Naive B cell (primary cell): ENCODE measurements around the gene FIGNL2. TPM values are rescaled to one million over a fixed set of nuclear protein-coding genes. Genes with fewer than 3 reads are reported as not detected.
A peak's percentile ranks its signal among the peaks of the same experiment; 100 is the strongest.

Experiments used
- ATAC-seq, 2 donors: fragments of 150-1000 bp; cut with Tn5 transposase; 2 replicates each; pipeline ENCODE4 v1.10.0; 2021; ENCODE audit warnings: low read depth in 2 of 2, mild to moderate bottlenecking in 2 of 2, moderate library complexity in 2 of 2
- DNase-seq: peaks from one replicate; pipeline ENCODE4 v3.0.0; 2022
- H3K27ac Mint-ChIP-seq, 6 donors: one replicate each; pipeline ENCODE4 v1.8.0; 2020 to 2022; ENCODE audit warnings: mild to moderate bottlenecking in 6 of 6, mixed read lengths in 6 of 6, moderate library complexity in 5 of 6, inconsistent platforms in 2 of 6
- H3K27me3 Mint-ChIP-seq, 3 donors: one replicate each; pipeline ENCODE4 v1.8.0; 2021 to 2022; ENCODE audit warnings: mixed read lengths in 3 of 3, mild to moderate bottlenecking in 1 of 3
- H3K36me3 Mint-ChIP-seq, 2 donors: one replicate each; pipeline ENCODE4 v1.8.0; 2020 to 2022; ENCODE audit warnings: mixed read lengths in 2 of 2, inconsistent platforms in 1 of 2, mild to moderate bottlenecking in 1 of 2
- H3K4me1 Mint-ChIP-seq, 3 donors: one replicate each; pipeline ENCODE4 v1.8.0; 2020 to 2022; ENCODE audit warnings: mixed read lengths in 3 of 3, inconsistent platforms in 1 of 3, mild to moderate bottlenecking in 1 of 3, moderate library complexity in 1 of 3
- H3K4me3 Mint-ChIP-seq, 8 donors: one replicate each; pipeline ENCODE4 v1.8.0; 2020 to 2022; ENCODE audit warnings: mild to moderate bottlenecking in 8 of 8, mixed read lengths in 8 of 8, moderate library complexity in 8 of 8, inconsistent platforms in 2 of 8
- H3K9me3 Mint-ChIP-seq, 7 donors: one replicate each; pipeline ENCODE4 v1.8.0; 2020 to 2022; ENCODE audit warnings: mixed read lengths in 7 of 7, mild to moderate bottlenecking in 5 of 7, inconsistent platforms in 2 of 7, moderate library complexity in 1 of 7
- polyA plus RNA-seq, 6 donors: library from polyadenylated mRNA; unstranded; fragments of 300-500 nt; fragmentation: Illumina TruSeq; gene quantifications; one replicate each; pipeline ENCODE4 v1.2.3, GENCODE V29; 2021; ENCODE audit warnings: low read depth in 6 of 6

Gene FIGNL2
- polyA plus RNA-seq, 6 donors from 2014 or later: 0.06 to 0.11 TPM; not detected in 4

- H3K27ac Mint-ChIP-seq: peak overlapping the region in 1 of 6 donors; percentile 12
- no peaks in the 10 kb centered on the region for H3K36me3 Mint-ChIP-seq
- H3K4me1 Mint-ChIP-seq: peaks cover 14 to 20% (median 18%) of the 10 kb centered on the region in 3 donors
- ATAC-seq (peak; percentile 29 to 36), DNase-seq (no peak)
- H3K9me3 Mint-ChIP-seq: peaks cover 0 to 2% (median 0%) of the 10 kb centered on the region in 7 donors
- peaks cover 52 to 73% (median 72%) of the 10 kb centered on the region in 3 donors for H3K27me3 Mint-ChIP-seq
- H3K4me3 Mint-ChIP-seq: peak overlapping the region in 7 of 8 donors; percentile 63 to 93 (median 78)
Observed at GRCh38 chr12:51847643-51848325, 734 bp downstream of the FIGNL2 start.

GRCh38 chr12:51846911-51847642 lies 1.4 kb downstream of the FIGNL2 start:
- peak; percentile 65 to 67 for ATAC-seq
- H3K36me3 Mint-ChIP-seq: no peaks in the 10 kb centered on the region
- no peaks in the 10 kb centered on the region for H3K9me3 Mint-ChIP-seq
- peaks cover 14 to 20% (median 18%) of the 10 kb centered on the region in 3 donors for H3K4me1 Mint-ChIP-seq
- H3K27me3 Mint-ChIP-seq: peaks cover 47 to 73% (median 72%) of the 10 kb centered on the region in 3 donors
- H3K4me3 Mint-ChIP-seq: peak overlapping the region; percentile 63 to 93 (median 86)
- peak overlapping the region in 1 of 6 donors; percentile 56 for H3K27ac Mint-ChIP-seq
- DNase-seq: peak; percentile 43

DNA sequence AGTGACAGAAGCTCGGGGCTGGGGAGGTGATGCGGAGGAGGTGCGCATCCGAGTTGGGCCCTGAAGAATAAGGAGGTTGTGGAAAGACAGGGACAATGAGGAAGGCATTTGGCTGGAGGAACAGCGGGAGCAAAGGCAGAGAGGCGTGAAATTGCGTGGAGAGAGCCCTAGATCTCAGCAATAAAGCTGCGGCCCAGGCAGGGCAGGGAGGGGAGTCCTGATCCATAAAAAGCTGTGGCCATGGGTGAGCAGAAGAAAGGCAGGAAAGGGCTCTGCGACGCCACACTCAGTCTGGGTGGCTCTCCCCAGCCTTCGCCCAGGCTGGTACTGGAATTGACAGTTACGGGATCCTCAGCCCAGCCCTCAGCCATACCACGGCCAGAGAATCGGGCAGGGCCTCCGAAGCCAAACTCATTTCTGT lies 2.2 kb downstream of the FIGNL2 start:
- Mint-ChIP-seq H3K4me1 (peaks cover 8 to 13% (median 11%) of the 10 kb centered on the region in 3 donors), H3K27me3 (peaks cover 47 to 72% (median 71%) of the 10 kb centered on the region in 3 donors), H3K36me3 (no peaks in the 10 kb centered on the region), H3K4me3 (peak overlapping the region in 7 of 8 donors; percentile 63 to 89 (median 74)), H3K9me3 (no peaks in the 10 kb centered on the region), H3K27ac (peak overlapping the region in 2 of 6 donors; percentile 44 to 47)
- ATAC-seq (no peak), DNase-seq (no peak)

DNA sequence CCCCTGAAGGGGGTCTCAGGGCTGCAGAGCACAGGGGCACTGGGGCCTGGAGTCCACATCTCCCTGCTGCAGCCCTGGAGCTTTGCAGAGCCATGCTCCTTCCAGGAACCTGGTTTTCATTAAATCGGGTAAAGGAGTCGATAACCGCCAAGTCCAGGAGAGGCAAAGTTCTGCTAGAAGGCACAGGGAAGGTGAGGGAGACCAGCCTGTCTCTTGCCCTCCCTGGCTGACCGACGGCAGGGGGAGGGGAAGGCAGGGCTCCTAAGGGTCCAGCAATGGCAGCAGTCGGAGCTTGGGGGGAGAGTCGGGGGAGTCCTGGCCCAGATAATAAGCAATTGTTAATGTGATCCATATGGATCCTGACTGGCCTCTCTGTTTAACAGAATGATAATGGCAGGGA lies 3.0 kb downstream of the FIGNL2 start:
- DNase-seq (no peak), ATAC-seq (no peak)
- Mint-ChIP-seq H3K4me1 (peaks cover 6 to 10% (median 8%) of the 10 kb centered on the region in 3 donors), H3K27ac (no peak overlapping the region), H3K27me3 (peaks cover 47 to 68% (median 63%) of the 10 kb centered on the region in 3 donors), H3K36me3 (no peaks in the 10 kb centered on the region), H3K9me3 (no peaks in the 10 kb centered on the region), H3K4me3 (peak overlapping the region in 4 of 8 donors; percentile 20 to 74 (median 46))

GRCh38 chr12:51844854-51845253 lies 3.7 kb downstream of the FIGNL2 start:
- ATAC-seq (no peak), DNase-seq (no peak)
- peaks cover 47 to 66% (median 61%) of the 10 kb centered on the region in 3 donors for H3K27me3 Mint-ChIP-seq
- no peaks in the 10 kb centered on the region for H3K36me3 Mint-ChIP-seq
- H3K4me3 Mint-ChIP-seq: peak overlapping the region in 2 of 8 donors; percentile 20 to 37
- H3K9me3 Mint-ChIP-seq: no peaks in the 10 kb centered on the region
- H3K27ac Mint-ChIP-seq: no peak overlapping the region
- H3K4me1 Mint-ChIP-seq: peaks cover 6 to 10% (median 8%) of the 10 kb centered on the region in 3 donors

- H3K36me3 Mint-ChIP-seq: no peaks in the 10 kb centered on the region
- no peaks in the 10 kb centered on the region for H3K9me3 Mint-ChIP-seq
- DNase-seq: no peak
- H3K4me3 Mint-ChIP-seq: no peak overlapping the region
- H3K4me1 Mint-ChIP-seq: peaks cover 6 to 7% (median 6%) of the 10 kb centered on the region in 3 donors
- no peak for ATAC-seq
- H3K27ac Mint-ChIP-seq: no peak overlapping the region
- H3K27me3 Mint-ChIP-seq: peaks cover 45 to 79% (median 76%) of the 10 kb centered on the region in 3 donors
Observed at GRCh38 chr12:51841727-51842126, 6.8 kb downstream of the FIGNL2 start.

DNA sequence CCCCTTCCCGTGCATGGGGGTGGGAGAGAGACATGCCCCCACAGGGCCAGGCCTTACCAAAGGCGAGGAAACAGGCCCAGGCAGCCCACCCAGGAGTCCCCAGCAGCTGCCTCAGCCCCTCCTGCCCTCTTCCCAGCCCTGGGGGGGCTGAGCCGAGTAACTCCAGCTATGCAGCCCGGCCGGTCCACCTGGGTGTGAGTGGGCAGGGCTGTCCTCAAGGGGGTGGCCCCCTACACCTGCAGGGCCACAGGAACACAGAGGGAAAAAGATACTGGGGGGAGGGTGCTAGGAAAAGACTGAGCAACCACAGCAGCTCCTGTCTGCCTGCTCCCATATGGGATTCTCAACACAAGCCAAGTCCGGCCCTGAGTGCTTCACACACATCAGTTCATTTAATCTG lies 7.6 kb downstream of the FIGNL2 start:
- ATAC-seq (no peak), DNase-seq (no peak)
- Mint-ChIP-seq H3K4me1 (peaks cover under 1 to 1% (median under 1%) of the 10 kb centered on the region in 3 donors), H3K27me3 (peaks cover 39 to 72% (median 68%) of the 10 kb centered on the region in 3 donors), H3K27ac (no peak overlapping the region), H3K4me3 (no peak overlapping the region), H3K36me3 (no peaks in the 10 kb centered on the region), H3K9me3 (no peaks in the 10 kb centered on the region)

DNA sequence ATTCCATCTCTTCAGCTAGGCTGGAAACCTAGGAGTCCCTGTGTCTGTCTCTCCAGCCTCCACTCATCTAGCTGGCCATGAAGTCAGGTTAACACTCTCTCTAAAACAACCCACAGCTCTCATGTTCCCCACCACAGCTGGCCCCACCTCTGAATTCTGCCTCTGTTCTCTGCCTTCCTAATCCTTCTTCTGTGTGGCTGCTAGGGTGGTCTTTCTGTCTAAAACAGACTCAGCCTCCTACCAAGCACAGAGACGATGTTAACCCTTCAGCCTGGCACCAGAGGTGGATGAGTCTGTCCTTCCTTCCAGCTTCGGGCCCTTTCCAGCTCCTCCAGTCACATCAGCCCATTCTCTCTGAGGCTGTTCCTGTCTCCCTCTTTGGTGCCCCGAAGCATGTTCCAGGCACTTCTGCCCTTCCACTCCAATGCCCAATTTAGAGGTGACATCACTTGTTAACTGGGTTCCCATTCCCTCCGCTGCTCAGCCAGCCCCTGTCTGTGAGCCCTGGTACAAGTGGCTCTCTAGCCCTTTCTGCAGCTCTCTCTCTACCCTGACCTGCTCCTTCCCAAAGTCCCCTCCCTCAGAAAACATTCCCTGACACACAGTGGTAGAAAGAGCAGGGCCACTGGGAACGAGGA lies 9.1 kb downstream of the FIGNL2 start:
- H3K36me3 Mint-ChIP-seq: no peaks in the 10 kb centered on the region
- no peaks in the 10 kb centered on the region for H3K9me3 Mint-ChIP-seq
- ATAC-seq (no peak), DNase-seq (no peak)
- no peak overlapping the region for H3K4me3 Mint-ChIP-seq
- no peaks in the 10 kb centered on the region for H3K4me1 Mint-ChIP-seq
- H3K27me3 Mint-ChIP-seq: peaks cover 39 to 64% (median 53%) of the 10 kb centered on the region in 3 donors
- H3K27ac Mint-ChIP-seq: peak overlapping the region in 1 of 6 donors; percentile 24

DNA sequence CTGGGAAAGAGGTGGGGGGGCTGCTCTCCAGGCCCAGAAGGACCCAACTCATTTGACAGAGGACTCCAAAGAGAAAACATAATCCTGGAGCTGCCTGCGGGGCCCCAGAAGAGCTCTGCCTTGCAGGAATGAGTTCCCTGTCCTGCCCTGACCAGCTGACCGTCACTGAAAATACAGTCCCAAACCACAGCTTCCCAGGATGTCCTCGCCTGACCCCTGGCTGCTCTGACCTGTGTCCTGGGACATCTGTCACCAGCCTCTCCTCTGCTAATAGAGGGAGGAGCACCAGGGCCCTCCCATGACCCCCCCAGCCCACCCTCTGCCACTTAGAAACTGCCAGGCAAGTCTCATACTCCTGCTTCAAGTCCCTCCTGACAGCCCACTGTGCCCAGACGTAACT lies 9.8 kb downstream of the FIGNL2 start:
- H3K27me3 Mint-ChIP-seq: peaks cover 37 to 62% (median 52%) of the 10 kb centered on the region in 3 donors
- H3K4me1 Mint-ChIP-seq: peaks cover 0 to 2% (median 2%) of the 10 kb centered on the region in 3 donors
- ATAC-seq (no peak), DNase-seq (no peak)
- no peaks in the 10 kb centered on the region for H3K36me3 Mint-ChIP-seq
- H3K27ac Mint-ChIP-seq: no peak overlapping the region
- H3K9me3 Mint-ChIP-seq: no peaks in the 10 kb centered on the region
- H3K4me3 Mint-ChIP-seq: no peak overlapping the region

DNA sequence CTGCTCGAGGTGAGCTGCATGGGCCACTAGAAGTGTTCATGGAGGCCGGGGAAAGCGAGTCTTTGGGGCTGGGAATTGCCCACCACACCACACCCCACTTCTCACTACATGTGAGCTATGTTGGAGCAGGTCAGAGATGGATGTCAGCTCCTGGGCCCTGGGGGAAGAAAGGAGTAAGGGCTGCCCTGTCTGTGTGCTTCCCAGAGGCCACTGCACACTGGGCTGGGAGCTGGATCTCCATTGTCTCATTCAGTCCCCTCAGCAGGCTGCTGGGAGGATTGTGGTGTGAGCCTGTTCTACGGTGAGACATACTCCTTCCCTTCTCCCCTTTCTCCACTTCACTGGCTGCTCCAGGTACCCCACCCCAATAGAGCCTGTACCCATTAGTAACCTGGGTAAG lies 10.5 kb downstream of the FIGNL2 start:
- Mint-ChIP-seq H3K27ac (no peak overlapping the region), H3K9me3 (no peaks in the 10 kb centered on the region)
- ATAC-seq: no peak

DNA sequence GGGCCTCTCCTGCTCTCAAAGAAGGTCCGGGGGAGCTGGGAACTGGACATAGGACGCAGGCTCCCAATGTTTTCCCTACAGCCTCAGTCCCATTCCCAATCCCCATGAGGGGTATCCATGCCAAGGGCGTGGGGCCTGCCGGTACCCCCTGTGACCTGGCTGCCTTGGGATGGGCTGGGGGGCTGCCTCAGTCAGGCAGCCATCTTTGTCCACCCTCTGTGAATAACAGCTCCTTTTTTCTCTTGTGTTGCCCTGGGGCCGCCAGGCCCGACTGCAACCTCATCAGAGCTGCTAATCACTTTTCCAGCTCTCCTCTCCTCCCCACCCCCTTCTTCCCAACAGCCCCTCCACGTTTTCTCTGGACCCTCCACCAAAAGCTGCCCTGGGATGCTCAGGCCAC lies 11.2 kb downstream of the FIGNL2 start:
- Mint-ChIP-seq H3K27me3 (peaks cover 47 to 67% (median 58%) of the 10 kb centered on the region in 3 donors), H3K4me1 (peaks cover 12 to 15% (median 14%) of the 10 kb centered on the region in 3 donors), H3K9me3 (no peaks in the 10 kb centered on the region), H3K4me3 (no peak overlapping the region), H3K36me3 (no peaks in the 10 kb centered on the region), H3K27ac (peak overlapping the region in 1 of 6 donors; percentile 86)
- DNase-seq: no peak
- no peak for ATAC-seq

More for the DNA sequence above, 10.5 kb downstream of the FIGNL2 start:
- H3K36me3 Mint-ChIP-seq: no peaks in the 10 kb centered on the region
- H3K4me1 Mint-ChIP-seq: peaks cover 6 to 9% (median 6%) of the 10 kb centered on the region in 3 donors
- no peak overlapping the region for H3K4me3 Mint-ChIP-seq
- no peak for DNase-seq
- peaks cover 40 to 67% (median 58%) of the 10 kb centered on the region in 3 donors for H3K27me3 Mint-ChIP-seq

DNA sequence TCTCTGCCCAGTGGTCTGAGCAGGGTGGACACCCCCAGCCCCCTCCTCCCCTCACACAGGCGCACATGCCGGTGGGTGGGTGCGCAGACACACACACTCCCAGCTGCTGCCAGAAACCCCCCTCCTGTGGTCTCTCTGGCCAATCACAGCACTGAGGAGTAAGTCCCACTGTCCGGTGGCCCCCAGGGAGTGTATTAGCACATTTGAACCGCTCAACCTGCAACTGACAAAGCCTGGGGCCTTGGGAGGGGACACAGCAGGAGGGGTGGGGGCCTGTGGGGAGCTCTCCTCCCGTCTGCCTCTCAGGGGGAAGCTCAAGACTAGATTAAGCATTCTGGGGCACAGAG lies 11.7 kb downstream of the FIGNL2 start:
- no peak overlapping the region for H3K27ac Mint-ChIP-seq
- no peaks in the 10 kb centered on the region for H3K36me3 Mint-ChIP-seq
- peaks cover 12 to 18% (median 17%) of the 10 kb centered on the region in 3 donors for H3K4me1 Mint-ChIP-seq
- no peak overlapping the region for H3K4me3 Mint-ChIP-seq
- DNase-seq: no peak
- H3K9me3 Mint-ChIP-seq: no peaks in the 10 kb centered on the region
- ATAC-seq: no peak
- peaks cover 44 to 66% (median 58%) of the 10 kb centered on the region in 3 donors for H3K27me3 Mint-ChIP-seq

DNA sequence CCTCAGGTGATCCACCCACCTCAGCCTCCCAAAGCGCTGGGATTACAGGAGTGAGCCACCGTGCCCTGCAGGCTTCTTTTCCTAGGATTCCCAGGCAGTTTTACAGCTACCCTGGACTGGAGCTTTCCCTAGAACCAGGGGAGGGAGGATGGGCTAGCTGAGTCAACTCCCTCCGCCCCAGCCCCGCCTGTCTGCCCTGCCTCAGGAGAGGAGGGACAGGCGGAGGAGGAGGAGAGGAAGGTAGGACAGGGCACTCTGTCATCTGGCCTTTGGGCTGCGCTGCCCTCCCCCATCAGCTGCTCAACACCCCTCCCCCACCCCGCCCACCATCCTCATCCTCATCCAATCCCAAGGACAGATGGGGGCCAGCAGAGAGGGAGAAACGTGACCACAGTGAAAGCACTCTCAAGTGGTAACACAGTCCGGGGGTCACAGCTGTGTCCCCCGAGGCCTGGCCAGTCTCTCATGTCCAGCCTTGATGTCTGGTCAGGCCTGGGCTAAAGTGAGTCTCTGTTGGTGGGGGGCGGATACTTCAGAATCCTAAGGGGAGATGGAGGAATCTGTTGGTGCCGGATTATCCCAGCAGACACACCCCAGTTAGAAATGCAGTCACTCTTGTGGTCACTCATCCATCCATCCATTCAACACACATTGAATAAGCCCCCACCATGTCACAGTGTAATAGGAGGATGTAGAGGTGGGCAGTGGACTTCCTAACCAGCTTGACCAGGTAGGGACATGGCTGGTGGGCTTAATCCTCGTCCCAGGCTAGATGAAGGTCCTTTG lies 12.3 kb downstream of the FIGNL2 start:
- no peaks in the 10 kb centered on the region for H3K9me3 Mint-ChIP-seq
- no peak overlapping the region for H3K27ac Mint-ChIP-seq
- DNase-seq (no peak), ATAC-seq (no peak)
- H3K27me3 Mint-ChIP-seq: peaks cover 43 to 62% (median 59%) of the 10 kb centered on the region in 3 donors
- H3K4me3 Mint-ChIP-seq: no peak overlapping the region
- no peaks in the 10 kb centered on the region for H3K36me3 Mint-ChIP-seq
- H3K4me1 Mint-ChIP-seq: peaks cover 12 to 18% (median 17%) of the 10 kb centered on the region in 3 donors
